Keratinocyte (primary cell): ENCODE results near the gene CAMK2D. TPM values are rescaled to one million over a fixed set of nuclear protein-coding genes. Genes with fewer than 3 reads are reported as not detected.
A peak's percentile ranks its signal among the peaks of the same experiment; 100 is the strongest.

ENCODE experiments used
- DNase-seq: peaks from one replicate; pipeline ENCODE4 v3.0.0-alpha.2; 2011; ENCODE audit warnings: low read depth, missing footprints, low spot score
- FAIRE-seq: peaks from 2 replicates; lab custom pipeline; 2011; peaks lifted over from hg19 to GRCh38; lab: Jason Lieb, UNC
- H2AFZ ChIP-seq: 2 replicates; pipeline ENCODE4 v1.6.0; 2012; ENCODE audit warnings: low read length, control low read depth, inconsistent platforms; ENCODE audit not compliant: control insufficient read depth
- H3K27ac ChIP-seq: 2 replicates; pipeline ENCODE4 v1.5.1; 2011; ENCODE audit warnings: low read length; ENCODE audit not compliant: control insufficient read depth, insufficient read depth
- H3K27me3 ChIP-seq: 3 replicates; pipeline ENCODE4 v1.6.0; 2011; ENCODE audit warnings: low read length; ENCODE audit not compliant: control insufficient read depth, insufficient read depth; ENCODE audit errors: extremely low read depth
- H3K36me3 ChIP-seq, 2 experiments: 2 replicates in 1 of 2; 3 replicates in 1 of 2; pipeline ENCODE4 v1.5.1; 2011; ENCODE audit warnings: low read length in 2 of 2, mild to moderate bottlenecking in 1 of 2; ENCODE audit not compliant: control insufficient read depth in 2 of 2, insufficient read depth in 2 of 2; ENCODE audit errors: extremely low read depth in 1 of 2
- H3K4me1 ChIP-seq: 3 replicates; pipeline ENCODE4 v1.5.1; 2011; ENCODE audit warnings: low read length; ENCODE audit not compliant: control insufficient read depth, insufficient read depth; ENCODE audit errors: extremely low read depth
- H3K4me2 ChIP-seq: 3 replicates; pipeline ENCODE4 v1.6.0; 2011; ENCODE audit warnings: low read depth, low read length; ENCODE audit not compliant: control insufficient read depth, insufficient read depth; ENCODE audit errors: extremely low read depth
- H3K4me3 ChIP-seq, 3 experiments: fragments of 200-600 bp in 1 of 3; sonication (generic) in 1 of 3; 2 replicates in 2 of 3; 3 replicates in 1 of 3; pipeline ENCODE4 v1.5.1; 2011 to 2016; ENCODE audit warnings: low read length in 3 of 3, mild to moderate bottlenecking in 3 of 3, control low read depth in 2 of 3, inconsistent platforms in 1 of 3, low read depth in 1 of 3, mixed read lengths in 1 of 3, mixed run types in 1 of 3, moderate library complexity in 1 of 3; ENCODE audit not compliant: control insufficient read depth in 2 of 3, insufficient read depth in 2 of 3; ENCODE audit errors: extremely low read depth in 1 of 3
- H3K79me2 ChIP-seq: 2 replicates; pipeline ENCODE4 v1.6.0; 2012; ENCODE audit warnings: low read length; ENCODE audit not compliant: control insufficient read depth, insufficient read depth
- H3K9ac ChIP-seq: 3 replicates; pipeline ENCODE4 v1.6.0; 2011; ENCODE audit warnings: low read length; ENCODE audit not compliant: control insufficient read depth, insufficient read depth; ENCODE audit errors: extremely low read depth
- H3K9me1 ChIP-seq: 3 replicates; pipeline ENCODE4 v1.6.0; 2011; ENCODE audit warnings: low read length; ENCODE audit not compliant: control insufficient read depth, insufficient read depth; ENCODE audit errors: extremely low read depth
- H3K9me3 ChIP-seq: 2 replicates; pipeline ENCODE4 v1.5.1; 2012; ENCODE audit warnings: low read depth, low read length; ENCODE audit not compliant: control insufficient read depth
- H4K20me1 ChIP-seq: 3 replicates; pipeline ENCODE4 v1.6.0; 2011; ENCODE audit warnings: low read length; ENCODE audit not compliant: control insufficient read depth, insufficient read depth; ENCODE audit errors: extremely low read depth
- CTCF ChIP-seq, 3 experiments: IDR thresholded peaks in 1 of 3; conservative IDR thresholded peaks in 1 of 3; optimal IDR thresholded peaks in 1 of 3; 2 replicates in 2 of 3; 3 replicates in 1 of 3; pipeline versions ENCODE3 to v1.5.1; 2011; ENCODE audit warnings: low read length in 3 of 3, mild to moderate bottlenecking in 3 of 3, moderate library complexity in 2 of 3, control low read depth in 1 of 3, inconsistent platforms in 1 of 3; ENCODE audit not compliant: insufficient read depth in 2 of 3; ENCODE audit errors: extremely low read depth in 1 of 3
- EZH2 ChIP-seq: IDR thresholded peaks from one replicate; pipeline ENCODE4 v1.6.1; 2012; ENCODE audit warnings: inconsistent platforms, mild to moderate bottlenecking, low read length, moderate library complexity
- dilution Hi-C: fragments of 300-500 bp; cut with MboI; formaldehyde crosslinking; loops from one replicate; pipeline ENCODE4 v1.7.0; 2020; ENCODE audit warnings: low sequenced_read_pairs; ENCODE audit not compliant: extremely low pct_ligation_motif_present
- polyA plus RNA-seq, 5 experiments: library from polyadenylated mRNA; depleted of rRNA in 3 of 5; stranded (reverse) in 3 of 5; stranded (forward) in 1 of 5; unstranded in 1 of 5; fragments of >200 nt; gene quantifications; 1 replicate in 1 of 5; 2 replicates in 3 of 5; 3 replicates in 1 of 5; pipeline versions ENCODE4 v1.2.1 to v1.2.3, GENCODE V29; 2011 to 2012; ENCODE audit warnings: missing spikeins in 2 of 5, low read depth in 1 of 5, low replicate concordance in 1 of 5

The CAMK2D gene
- polyA plus RNA-seq, 1 donor (not counting 4 experiments of a cell fraction or from before 2014, with no cell fraction given), result 18.8 TPM

DNA sequence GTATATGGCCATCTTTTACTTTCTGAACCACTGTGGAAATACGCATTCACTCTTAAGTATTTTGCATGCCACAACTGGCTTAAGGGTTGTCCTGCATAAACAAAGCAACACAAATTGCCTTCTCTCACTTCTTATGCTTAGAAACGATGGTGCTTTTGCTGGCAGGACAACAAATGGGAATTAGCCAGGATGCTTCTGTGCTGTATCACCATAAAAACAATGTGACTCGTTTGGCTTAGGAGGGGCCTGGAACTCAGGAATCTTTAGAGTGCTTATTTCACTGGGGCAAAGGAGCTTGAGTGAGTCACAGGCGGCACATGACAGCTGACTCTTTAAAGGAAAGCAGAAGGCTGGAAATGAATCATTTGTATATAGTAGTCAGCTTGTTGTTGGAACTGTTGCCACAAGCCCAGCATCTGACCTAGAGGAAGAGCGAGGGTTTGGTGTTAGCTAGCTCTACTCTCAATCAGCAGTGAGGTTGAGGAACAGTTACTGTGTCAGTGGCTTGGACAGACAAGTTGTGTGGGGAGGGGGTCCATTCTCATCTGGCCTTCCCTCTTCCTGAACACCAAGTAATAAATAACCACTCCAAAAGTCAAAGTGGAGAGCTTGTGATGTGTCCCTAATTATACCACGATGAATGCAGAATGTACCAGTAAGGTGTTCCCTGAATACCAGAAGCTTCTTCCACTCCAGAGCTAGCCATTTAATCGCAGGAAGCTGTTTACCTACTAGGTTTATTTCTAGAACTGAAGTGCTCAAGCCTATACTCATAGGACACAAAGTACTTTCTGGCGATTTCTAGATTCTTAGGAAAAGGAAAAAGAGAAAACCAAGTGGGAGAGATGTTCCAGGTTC is 293.1 kb downstream of the CAMK2D start:
- dilution Hi-C loops, result no loop called here
- FAIRE-seq (peak; percentile 97), DNase-seq (peak; percentile 95)
- Histone ChIP-seq H3K4me1 (peaks cover 27% of the 10 kb centered on the region), H2AFZ (peak overlapping the region; percentile 46), H3K79me2 (no peaks in the 10 kb centered on the region), H3K4me2 (peak overlapping the region; percentile 84), H3K36me3 (no peaks in the 10 kb centered on the region), H3K9me3 (no peaks in the 10 kb centered on the region), H3K27me3 (no peaks in the 10 kb centered on the region), H3K27ac (peak overlapping the region; percentile 96), H3K4me3 (peak overlapping the region; percentile 3 to 47 (median 43)), H4K20me1 (no peaks in the 10 kb centered on the region), H3K9ac (peak overlapping the region; percentile 77), H3K9me1 (no peaks in the 10 kb centered on the region)
- TF ChIP-seq EZH2 (no peak), CTCF (optimal IDR thresholded peaks at IDR 0.05 in 1 of 3, IDR thresholded peaks at IDR 0.05 in 1 of 3, conservative IDR thresholded peaks at IDR 0.05 in 1 of 3; ENCODE audit: extremely low read depth in 1 of 3, insufficient read depth in 2 of 3, low read length in 3 of 3) (no peak)

DNA sequence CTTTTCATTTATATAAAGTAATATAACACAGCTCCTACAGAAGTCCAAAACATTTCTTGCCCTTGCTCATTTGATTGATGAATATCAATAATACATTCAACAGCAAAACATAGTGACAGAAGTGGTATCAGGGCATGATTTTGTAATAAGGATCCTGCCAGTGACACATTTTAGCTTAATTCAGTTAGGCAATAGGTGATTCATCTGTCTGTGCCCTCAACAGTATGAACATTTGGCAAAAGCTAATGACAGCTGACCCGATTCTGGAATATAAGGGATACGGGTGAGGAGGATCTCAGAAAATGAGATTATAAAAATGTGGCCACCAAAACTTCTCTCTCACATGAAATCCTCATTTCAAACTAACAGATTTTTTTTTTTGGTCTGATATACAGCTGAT is 294.0 kb downstream of the CAMK2D start:
- Histone ChIP-seq H3K9ac (peak overlapping the region; percentile 77), H2AFZ (no peak overlapping the region), H3K4me3 (peak overlapping the region; percentile 3 to 47 (median 43)), H3K4me1 (peaks cover 27% of the 10 kb centered on the region), H4K20me1 (no peaks in the 10 kb centered on the region), H3K36me3 (no peaks in the 10 kb centered on the region), H3K79me2 (no peaks in the 10 kb centered on the region), H3K9me1 (no peaks in the 10 kb centered on the region), H3K27ac (peak overlapping the region; percentile 96), H3K27me3 (no peaks in the 10 kb centered on the region), H3K4me2 (peak overlapping the region; percentile 84), H3K9me3 (no peaks in the 10 kb centered on the region)
- dilution Hi-C loops, result no loop called here
- FAIRE-seq (no peak), DNase-seq (no peak)
- TF ChIP-seq CTCF (optimal IDR thresholded peaks at IDR 0.05 in 1 of 3, IDR thresholded peaks at IDR 0.05 in 1 of 3, conservative IDR thresholded peaks at IDR 0.05 in 1 of 3; ENCODE audit: extremely low read depth in 1 of 3, insufficient read depth in 2 of 3, low read length in 3 of 3), result no peak
- TF ChIP-seq EZH2, result no peak
